HG02759 (cell line): ENCODE results near the gene LMAN2.

Experiments
- ATAC-seq: cut with Tn5 transposase; IDR thresholded peaks from one replicate; pipeline ENCODE4 v1.9.1; 2021; ENCODE audit warnings: mild to moderate bottlenecking, moderate library complexity; ENCODE audit not compliant: unreplicated experiment

Gene LMAN2

DNA sequence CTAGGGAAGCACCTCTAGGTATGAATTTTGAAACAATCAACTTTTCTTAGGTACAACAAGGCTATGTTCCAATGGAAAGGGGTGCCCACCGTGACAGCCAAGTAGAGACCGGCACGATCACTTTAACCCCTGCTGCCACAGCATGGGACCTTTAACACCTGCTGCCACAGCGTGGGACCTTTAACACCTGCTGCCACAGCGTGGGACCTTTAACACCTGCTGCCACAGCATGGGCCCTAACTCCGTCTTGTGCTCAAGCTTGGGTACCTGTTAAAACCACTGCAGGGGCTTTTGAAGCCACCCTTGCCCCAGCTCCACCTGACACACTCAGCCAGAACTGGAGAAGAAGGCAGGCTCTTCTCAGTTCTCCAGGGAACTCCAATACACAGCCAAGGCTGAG, 21.6 kb downstream of the LMAN2 start:
- no peak for ATAC-seq

DNA sequence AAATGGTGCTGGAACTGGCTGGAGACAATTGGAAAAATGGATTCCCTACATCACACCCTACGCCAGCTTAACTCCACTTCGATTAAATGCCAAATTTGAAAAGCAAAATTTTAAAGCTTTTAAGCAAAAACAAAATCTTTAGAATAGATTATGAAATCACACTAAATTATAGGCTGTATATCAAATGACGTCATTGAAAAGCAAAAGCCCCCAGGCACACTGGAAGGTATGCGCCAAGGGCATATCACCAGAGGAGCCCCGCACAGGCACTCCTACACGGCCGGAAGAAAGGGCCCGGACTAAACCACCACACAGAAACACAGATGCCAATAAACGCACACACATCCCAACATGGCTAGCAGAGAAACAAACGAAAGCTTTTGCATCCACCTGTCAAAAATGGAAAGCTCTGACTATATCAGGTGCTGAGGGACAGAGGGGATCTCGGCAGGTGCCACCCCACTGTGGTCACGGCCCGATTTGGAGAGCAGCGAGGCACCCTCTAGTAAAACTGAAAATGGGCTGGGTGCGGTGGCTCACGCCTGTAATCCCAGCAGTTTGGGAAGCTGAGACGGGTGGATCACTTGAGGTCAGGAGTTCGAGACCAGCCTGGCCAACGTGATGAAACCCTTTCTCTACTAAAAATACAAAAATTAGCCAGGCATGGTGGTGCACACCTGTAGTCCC, 22.8 kb downstream of the LMAN2 start:
- ATAC-seq = no peak

DNA sequence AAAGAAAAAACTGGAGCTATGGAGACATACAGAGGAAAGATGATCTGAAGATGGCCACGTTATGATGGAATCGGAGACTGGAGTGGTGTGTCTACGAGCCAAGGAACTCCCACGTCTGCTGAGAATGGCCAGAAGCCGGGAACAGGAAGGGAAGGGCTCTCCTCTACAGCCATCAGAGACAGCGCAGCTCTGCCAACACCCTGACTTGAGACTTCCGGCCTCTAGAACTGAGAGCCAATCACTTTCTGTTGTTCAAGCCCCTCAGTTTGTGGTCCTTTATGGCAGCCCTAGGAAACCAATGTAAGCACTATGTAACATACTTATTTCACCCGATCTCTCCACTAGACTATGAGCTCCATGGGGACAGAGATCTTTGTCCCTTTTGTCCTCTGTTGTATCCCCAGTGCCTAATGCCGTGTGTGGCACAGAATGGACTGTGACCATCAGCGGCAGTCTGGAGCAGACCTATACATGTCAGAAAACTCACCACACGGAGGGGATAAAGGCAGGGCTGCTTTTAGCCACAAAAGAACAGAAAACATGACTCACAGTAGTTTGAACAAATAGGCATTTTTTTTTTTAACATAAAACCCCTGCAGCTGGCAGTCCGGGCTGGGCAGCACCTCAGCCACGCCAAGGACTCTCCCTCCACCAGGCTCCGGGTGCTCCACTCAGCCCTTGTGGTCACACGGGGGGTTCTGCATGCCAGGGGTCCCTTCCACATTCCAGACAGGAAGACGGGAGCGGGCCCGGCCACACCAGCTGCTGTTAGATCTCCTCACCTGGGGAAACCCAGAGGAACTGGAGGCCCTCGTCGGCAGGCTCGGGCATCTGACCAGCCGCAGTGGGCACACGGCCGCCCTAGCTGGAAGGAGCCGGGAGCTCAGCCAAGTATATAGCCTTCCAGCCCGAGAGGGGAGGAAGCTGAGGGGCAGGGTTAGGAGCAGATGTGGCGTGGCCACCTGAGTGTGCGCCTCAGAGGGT, 23.6 kb downstream of the LMAN2 start:
- no peak for ATAC-seq

DNA sequence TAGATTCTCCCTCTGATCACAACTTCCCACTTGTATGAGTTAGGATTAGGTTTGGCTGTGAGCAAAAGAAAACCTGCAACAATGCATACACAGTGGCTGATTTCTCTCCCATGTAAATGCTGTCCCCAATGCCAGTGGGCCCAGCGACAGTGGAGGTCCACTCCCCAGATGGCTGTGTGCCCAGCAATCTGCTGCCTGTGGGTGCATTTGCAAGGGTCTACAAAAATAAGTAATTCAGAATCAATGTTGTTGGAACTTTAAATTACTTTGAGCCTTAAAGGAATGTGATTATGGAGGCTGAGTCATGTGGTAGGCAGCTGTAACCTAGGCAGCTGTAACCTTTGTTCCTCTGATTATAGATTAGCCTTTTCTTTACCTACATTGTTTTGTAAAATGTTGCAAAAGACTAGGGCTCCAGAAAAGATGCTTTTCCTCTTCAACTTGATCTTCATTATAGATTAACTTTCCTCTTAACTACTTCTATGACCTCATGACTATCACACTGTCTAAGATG, 25.5 kb downstream of the LMAN2 start:
- no peak for ATAC-seq

DNA sequence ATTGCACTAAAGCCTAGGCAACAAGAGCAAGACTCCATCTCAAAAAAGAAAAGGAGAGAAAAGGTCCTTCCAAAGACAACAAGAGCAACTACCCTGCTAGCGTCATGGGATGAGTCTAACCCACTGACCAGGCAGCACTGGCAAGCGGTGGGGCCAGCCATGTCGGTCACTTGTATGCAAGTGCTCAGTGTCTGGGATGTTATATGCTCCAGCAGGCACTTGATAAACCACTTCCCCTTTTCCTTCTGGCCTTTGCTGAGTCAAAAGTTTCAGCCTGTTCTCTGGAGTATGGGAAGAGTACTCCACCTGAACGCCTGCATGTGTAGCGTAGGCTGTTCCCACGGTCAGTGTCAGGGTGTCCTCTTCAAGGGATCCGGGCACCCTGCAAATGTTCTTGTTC, 30.6 kb downstream of the LMAN2 start:
- no peak for ATAC-seq

DNA sequence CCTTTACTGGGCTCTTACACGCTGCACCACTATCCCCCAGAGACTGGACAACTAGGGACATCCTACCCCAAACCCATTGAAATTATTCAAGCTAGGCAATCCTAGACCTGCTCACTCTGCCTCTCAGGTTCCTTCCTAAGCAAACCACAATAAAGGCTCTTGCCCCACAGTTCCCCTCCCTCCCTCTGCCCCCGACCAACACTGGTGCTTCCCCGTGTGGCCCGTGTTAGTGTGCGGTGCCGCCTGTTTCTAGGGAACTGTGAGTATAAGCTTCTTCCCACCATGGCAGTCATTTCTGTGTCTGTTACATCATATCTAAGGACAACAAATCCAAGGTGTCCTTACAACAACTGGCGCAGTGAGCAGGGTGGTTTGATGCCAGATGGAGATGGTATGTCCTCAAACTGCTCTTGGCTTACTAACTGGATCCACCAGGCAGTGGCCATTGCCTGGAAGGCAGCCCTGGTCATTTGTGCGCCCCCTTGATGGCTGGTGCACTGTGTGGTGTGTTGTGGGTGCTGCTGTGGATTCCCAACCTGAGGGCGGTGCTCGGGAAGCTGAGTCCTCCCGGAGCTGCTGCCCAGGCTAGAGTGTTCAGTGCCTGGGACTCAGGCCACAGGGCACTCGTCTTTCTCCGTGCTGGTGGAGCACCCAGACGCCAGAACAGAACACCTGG, 31.4 kb downstream of the LMAN2 start:
- no peak for ATAC-seq

DNA sequence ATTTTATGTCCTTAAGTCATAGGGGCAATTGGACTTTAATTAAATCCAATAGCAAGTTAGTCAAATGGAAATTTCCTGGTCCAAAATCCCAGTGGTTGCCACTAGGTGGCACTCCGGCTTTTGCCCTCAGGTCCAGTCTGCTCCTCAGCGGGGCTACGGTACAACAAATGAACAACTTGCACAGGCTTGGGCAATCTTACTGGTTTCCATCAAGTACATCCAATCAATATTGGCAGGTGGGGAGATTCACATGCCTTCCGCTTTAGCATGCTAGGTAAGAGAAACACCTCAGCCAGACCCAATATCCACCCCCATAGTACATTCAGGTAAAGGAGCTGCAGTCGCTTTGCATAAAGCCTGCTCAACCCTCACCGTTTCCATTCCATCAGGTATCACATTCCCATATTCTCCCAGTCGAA, 33.5 kb downstream of the LMAN2 start:
- ATAC-seq = no peak

DNA sequence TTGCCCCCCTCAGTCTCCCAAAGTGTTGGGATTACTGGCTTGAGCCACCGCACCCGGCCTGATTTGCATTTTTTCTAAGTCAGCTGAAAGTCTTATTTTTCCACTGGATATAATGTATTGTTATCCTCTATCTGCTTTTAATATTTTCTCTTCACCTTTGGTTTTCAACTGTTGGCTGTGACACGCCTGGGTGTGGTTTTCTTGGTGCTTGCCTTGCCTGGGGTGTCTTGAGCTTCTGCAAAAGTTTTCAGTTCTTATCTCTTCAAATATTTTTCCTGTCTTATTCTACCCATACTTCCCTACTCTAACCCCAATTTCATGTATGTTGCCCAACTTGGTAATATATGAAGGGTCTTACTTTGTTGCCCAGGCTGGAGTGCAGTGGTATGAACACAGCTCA, 35.5 kb downstream of the LMAN2 start:
- no peak for ATAC-seq

DNA sequence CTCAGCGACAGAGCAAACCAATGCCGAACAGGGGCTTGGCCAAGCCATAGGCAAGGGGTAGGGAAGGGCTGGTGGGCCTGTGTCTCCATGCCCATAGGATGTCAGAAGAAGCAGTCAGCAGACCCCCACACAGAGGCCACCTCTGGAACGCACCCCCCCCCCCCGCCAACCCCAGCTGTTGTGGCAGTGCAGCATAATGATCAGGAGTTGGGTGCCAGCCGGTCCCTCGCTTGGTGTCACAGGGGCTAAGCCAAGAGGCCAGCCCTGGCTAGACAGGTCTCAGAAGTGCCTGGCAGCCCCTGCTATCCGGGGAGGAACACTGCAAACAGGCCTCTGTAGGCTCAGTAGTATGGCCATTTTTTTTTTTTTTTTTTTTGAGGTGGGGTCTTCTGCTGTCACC, 36.1 kb downstream of the LMAN2 start:
- no peak for ATAC-seq

DNA sequence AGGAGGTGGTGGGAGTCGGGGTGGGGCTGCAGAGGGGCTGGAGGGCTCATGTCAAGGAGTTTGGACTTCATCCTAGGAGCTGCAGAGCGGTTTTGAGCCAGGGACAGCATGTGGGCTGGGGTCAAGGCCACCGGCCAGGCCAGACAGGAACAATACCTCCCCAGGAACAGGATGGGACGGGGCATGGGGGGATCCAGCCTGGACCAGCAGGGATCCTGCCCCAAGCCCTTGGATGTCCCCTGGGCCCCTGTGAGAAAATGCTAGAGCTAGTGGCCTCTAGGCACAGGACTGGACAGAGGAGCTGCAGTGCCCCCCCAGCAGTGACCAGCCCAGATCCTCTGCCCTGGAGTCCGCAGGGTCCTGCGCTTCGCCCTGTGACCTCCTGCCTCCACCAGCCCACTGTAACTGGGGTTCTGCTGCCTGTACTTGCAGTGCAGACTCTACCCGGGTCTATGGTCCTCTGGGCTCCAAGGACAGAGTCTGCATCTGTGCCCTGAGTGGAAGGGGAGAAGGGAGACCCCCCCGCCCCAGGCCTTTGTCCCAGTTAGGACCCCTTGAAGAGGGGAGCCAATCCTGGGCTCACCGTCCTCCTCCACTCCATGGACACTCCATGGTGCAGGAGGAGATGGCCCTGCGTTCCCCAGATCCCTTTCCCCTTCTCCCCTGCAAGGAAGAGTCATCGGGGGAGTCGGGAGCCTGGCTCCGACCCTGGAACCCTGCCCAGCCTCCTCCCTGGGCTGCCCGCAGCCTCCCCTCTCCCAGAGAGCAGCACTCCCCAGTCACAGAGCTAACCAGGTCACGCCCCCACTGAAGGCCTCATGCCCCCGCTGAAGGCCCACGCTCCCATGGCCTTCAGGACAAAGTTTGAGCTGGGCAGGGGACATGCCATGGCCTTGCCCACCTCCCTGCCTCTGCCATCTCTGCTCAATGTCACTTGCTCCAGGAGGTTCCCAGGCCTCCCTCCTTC, 36.8 kb downstream of the LMAN2 start:
- ATAC-seq = no peak

DNA sequence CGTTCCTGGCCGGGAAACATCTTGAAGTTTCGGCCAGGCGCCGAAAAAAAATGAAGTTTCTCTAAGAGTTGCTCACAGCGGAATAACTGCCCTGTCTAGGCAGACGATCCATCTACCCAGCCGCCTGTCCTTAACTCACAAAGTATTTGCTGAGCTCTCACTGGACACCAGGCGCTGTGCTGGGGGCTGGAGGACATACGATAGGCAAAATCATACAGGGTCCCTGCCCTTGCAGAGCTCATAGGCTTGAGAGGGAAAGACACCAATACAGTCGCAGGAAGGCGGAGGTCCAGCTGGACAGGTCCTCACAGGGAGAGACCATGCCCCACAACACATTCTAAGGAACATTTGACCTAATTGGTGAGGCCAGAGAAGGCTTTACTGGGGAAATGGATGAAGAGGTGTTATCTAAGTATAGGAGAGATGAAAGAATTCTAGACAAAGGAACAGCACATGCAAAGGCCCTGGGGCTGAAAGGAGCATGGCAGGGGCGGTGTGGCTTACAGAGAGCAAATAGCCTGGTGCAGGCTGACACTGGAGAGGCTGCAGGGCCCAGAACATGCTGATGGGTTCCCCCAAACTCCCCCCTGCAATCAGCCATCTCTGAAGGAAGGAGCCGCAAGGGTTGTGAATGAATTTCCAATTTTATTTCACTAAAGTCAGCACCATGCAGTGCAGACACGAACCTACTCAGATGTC, 37.8 kb downstream of the LMAN2 start:
- ATAC-seq = no peak

DNA sequence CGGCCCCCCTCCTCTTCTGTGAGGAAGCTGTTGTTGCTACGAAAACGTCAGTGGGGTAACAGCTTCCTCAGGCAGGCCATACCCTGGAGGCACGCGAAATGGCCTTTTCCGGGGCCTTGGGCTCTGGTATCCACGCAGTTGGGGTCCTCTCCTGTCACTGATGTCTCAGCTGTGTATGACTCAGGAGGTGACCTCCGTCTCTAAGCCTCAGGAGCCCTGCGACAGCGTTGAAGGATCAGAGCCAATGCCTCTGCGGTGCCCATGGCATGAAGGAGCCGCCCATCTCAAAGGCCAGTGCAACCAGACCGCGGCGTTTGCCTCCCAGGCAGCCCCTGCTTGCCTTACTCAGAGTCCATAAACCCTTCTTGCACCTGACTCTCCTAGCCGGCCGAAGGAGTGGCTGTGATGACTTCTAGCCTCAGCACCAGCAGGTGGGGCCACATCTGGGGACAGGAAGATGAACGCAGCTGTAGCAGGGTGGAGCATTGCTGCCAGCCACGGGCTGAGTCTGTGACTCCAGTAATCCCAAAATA, 38.8 kb downstream of the LMAN2 start:
- peak; percentile 14 for ATAC-seq

DNA sequence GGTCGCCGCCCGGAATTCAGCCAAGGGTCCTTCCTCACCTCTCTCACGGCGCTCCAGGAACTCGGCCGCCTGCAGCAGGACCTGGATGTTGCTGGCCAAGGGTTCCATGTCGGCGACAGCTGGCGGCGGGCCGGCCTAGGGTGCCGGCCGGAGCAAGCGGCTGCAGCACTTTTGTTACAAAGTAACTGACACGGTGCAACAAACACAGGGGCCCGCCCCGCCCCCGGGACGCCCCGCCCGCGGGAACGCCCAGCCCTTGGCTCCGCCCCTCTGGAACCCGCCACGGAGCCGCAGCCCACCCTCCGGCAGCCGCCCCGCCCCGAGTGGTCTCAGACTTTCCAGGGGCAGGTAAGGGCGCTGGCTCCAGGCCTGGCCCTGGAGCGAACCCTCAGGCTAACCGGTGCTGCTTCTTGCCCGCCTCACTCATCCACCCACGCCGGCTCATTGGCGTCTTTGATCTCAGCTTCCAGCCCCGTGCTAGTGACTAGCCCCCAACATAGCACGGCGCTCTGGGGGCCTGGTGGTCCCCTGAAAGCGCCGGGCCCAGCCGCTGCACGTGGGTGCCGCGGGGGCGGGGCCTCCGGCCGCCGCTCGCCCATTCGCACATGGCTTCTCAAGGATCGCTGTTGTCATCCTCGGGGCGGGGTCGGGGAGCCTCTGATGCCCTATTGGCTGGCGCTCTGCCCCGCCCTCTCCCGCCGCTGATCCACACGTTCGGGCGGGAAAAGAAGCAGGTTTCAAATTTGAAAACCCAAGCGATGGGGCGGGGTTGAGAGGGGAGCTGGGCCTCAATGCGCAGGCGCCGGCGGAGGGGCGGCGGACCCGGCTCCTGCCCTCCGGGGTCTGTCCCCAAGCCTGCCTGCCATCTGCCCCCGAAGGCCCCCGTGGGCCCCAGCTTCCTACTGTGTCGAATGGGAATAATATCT, 39.5 kb downstream of the LMAN2 start, which contains the start of gene MXD3:
Gene MXD3 (minus strand): TSS at position 176 of the 926 bp plus-strand sequence. CDS start 68 bp downstream, at position 108.
- ATAC-seq = peak; percentile 82

DNA sequence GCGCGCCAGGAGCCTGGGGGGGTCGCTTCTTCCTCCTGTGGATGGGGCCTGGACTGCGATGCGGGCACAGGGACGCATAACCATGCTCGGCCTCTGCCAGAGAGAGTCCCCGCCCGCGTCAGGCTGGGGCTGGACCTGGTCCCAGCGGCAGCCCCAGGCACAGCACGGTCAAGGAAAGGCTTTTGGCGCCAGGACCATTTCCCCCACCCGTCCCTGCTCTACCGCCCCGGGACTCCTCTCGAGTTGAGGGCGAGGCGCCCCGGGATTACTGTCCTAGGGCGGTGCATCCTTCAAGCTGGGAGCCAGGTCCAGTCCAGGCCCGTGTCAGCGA, 40.1 kb downstream of the LMAN2 start:
- peak; percentile 1 for ATAC-seq

DNA sequence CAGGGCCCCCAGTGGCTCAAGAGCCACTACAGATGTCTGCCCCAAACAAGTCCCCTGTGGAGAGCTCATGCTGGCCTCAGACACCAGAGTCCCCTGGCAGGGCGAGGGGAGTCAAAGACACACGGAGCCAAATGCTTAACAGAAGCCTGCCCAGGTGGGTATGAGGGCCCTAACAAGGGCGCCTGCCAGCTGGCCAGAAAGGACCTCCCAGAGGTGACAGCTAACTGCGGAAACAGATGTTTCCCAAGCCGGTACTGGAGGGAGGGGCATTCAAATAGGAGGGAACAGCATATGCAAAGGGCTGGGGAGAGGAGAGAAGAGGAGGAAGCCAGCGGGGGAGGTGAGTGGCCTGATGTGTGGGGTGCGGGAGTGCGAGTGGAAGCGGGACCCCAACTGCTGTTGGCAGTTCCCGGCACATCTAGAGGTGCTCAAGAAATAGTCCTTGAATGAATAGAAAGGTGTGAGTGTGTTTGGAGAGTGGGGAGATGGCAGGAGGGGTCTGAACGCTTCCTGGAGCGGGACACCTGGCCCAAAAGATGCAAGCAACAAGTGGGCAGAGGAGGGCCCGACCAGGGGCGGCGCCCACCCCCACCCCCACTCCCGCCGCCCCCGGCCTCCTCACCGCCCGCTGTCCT, 40.6 kb downstream of the LMAN2 start:
- peak; percentile 23 for ATAC-seq

DNA sequence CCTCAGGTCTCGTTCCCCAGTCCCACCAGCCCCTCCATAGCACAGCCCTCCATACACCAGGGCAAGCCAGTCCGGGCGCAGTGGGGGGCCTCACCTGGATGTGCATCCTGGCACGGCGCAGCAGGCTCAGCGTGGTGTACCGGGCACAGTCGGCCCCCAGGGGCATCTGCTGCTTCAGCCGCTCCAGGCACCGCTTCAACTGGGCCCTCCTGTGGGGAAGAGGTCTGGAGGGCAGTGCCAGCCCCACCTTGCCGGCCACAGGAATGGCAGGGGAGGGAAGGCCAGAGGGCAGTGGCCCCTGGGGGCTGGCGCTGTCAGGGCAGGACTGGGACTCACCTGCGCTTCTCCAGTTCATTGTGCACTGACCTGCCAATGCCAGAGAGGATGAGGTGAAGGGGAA, 41.1 kb downstream of the LMAN2 start:
- no peak for ATAC-seq

DNA sequence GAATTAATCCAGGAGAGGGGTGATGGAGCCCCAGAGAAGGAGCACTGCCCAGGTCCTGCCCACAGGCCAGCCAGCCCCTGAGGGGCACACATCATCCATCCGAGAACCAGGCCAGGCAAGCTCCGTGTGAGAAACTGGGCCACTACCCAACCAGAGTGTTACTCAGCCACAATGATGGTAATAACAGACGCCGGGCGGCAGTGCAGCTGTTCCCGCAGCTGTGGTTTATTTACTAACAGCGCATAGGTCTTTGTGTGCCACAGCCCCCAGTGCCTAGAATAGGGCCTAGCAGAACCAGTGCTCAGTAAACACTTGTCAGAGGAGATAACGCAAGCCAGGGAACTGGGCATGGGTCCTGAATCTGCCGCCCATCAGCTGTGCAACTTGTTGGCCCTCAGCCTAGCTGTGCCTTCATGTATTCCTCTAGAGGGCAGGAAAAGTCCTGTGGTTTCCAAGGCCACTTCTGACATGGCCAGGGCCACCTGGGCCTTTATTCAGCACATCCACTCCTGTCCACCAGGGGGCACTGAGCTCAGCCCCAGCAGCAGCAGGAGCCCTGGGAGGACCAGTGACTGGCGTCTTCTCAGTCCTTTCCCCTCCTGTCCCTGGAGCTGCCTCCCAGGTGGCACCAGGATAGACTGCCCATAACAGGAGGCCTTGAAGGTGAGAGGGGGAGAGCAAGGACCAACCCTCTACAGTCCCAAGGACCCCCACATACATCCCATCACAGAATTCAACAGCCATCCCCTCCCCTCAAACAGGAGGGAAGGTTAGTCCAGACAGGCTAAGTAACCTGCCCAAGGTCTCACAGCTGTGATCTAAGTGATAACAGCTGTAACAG, 41.9 kb downstream of the LMAN2 start:
- no peak for ATAC-seq
